Astrocyte (in vitro differentiated cells and primary cell): Measurements from ENCODE around the gene TENT4B. TPM values are rescaled to one million over a fixed set of nuclear protein-coding genes. Genes with fewer than 3 reads are reported as not detected.
"Not testable (repeated sequence)": the region's sequence is repeated elsewhere in the genome, so short reads cannot be mapped to it uniquely, and the experiment has no call there.

Source experiments
- DNase-seq: peaks from one replicate; pipeline ENCODE4 v3.0.0-alpha.2; 2010; ENCODE audit warnings: low read depth
- FAIRE-seq: peaks from 2 replicates; lab custom pipeline; 2011; peaks lifted over from hg19 to GRCh38; lab: Jason Lieb, UNC
- H2AFZ ChIP-seq: 2 replicates; pipeline ENCODE4 v1.6.0; 2012; ENCODE audit warnings: low read depth, low read length, inconsistent platforms
- H3K27ac ChIP-seq: 2 replicates; pipeline ENCODE4 v1.5.1; 2011; ENCODE audit warnings: low read depth, low read length, inconsistent platforms
- H3K27me3 ChIP-seq: 2 replicates; pipeline ENCODE4 v1.6.0; 2011; ENCODE audit warnings: low read length, inconsistent platforms; ENCODE audit not compliant: insufficient read depth
- H3K36me3 ChIP-seq: 2 replicates; pipeline ENCODE4 v1.5.1; 2011; ENCODE audit warnings: low read length, inconsistent platforms; ENCODE audit not compliant: insufficient read depth
- H3K4me1 ChIP-seq: 2 replicates; pipeline ENCODE4 v1.5.1; 2011; ENCODE audit warnings: low read length, inconsistent platforms; ENCODE audit not compliant: insufficient read depth
- H3K4me2 ChIP-seq: 2 replicates; pipeline ENCODE4 v1.6.0; 2012; ENCODE audit warnings: low read length, inconsistent platforms
- H3K4me3 ChIP-seq: 2 replicates; pipeline ENCODE4 v1.5.1; 2011; ENCODE audit warnings: low read depth, mild to moderate bottlenecking, low read length, inconsistent platforms; ENCODE audit not compliant: insufficient read depth
- H3K79me2 ChIP-seq: 2 replicates; pipeline ENCODE4 v1.6.0; 2012; ENCODE audit warnings: mild to moderate bottlenecking, low read length, inconsistent platforms; ENCODE audit not compliant: insufficient read depth
- H3K9ac ChIP-seq: 2 replicates; pipeline ENCODE4 v1.6.0; 2012; ENCODE audit warnings: mild to moderate bottlenecking, low read length, inconsistent platforms
- H3K9me3 ChIP-seq: 2 replicates; pipeline ENCODE4 v1.5.1; 2012; ENCODE audit warnings: low read depth, mild to moderate bottlenecking, low read length, inconsistent platforms; ENCODE audit not compliant: insufficient read depth
- H4K20me1 ChIP-seq: 2 replicates; pipeline ENCODE4 v1.6.0; 2012; ENCODE audit warnings: low read length, inconsistent platforms; ENCODE audit not compliant: insufficient read depth
- H3K27ac Mint-ChIP-seq: one replicate; pipeline ENCODE4 v1.8.0; 2021; ENCODE audit warnings: mild to moderate bottlenecking, mixed read lengths; ENCODE audit not compliant: unreplicated experiment
- H3K27me3 Mint-ChIP-seq: one replicate; pipeline ENCODE4 v1.8.0; 2021; ENCODE audit warnings: low read depth, mixed read lengths; ENCODE audit not compliant: unreplicated experiment
- H3K36me3 Mint-ChIP-seq: one replicate; pipeline ENCODE4 v1.8.0; 2021; ENCODE audit warnings: low read depth, mixed read lengths; ENCODE audit not compliant: unreplicated experiment
- H3K4me1 Mint-ChIP-seq: one replicate; pipeline ENCODE4 v1.8.0; 2021; ENCODE audit warnings: low read depth, mixed read lengths; ENCODE audit not compliant: unreplicated experiment
- H3K4me3 Mint-ChIP-seq: one replicate; pipeline ENCODE4 v1.8.0; 2021; ENCODE audit warnings: mild to moderate bottlenecking, moderate library complexity, mixed read lengths; ENCODE audit not compliant: unreplicated experiment
- H3K9me3 Mint-ChIP-seq: one replicate; pipeline ENCODE4 v1.8.0; 2021; ENCODE audit warnings: mild to moderate bottlenecking, mixed read lengths; ENCODE audit not compliant: unreplicated experiment
- CTCF ChIP-seq: IDR thresholded peaks from 2 replicates; pipeline ENCODE4 v1.5.1; 2011; ENCODE audit warnings: low read depth, mild to moderate bottlenecking, inconsistent platforms, low read length, moderate library complexity; ENCODE audit not compliant: insufficient read depth
- EZH2 ChIP-seq: IDR thresholded peaks from 2 replicates; pipeline ENCODE4 v1.6.1; 2012; ENCODE audit warnings: mild to moderate bottlenecking, low read length, inconsistent platforms; ENCODE audit not compliant: insufficient read depth
- total RNA-seq: library from RNA; stranded (reverse); gene quantifications from 2 replicates; pipeline ENCODE4 v1.2.1, GENCODE V29; 2021

The TENT4B gene
- total RNA-seq, 1 donor from 2014 or later = 17.0 TPM

GRCh38 chr16:50126183-50126582 lies 26.9 kb upstream of the TENT4B start:
- H3K36me3 Mint-ChIP-seq = peaks cover 3% of the 10 kb centered on the region
- no peaks in the 10 kb centered on the region for H3K79me2 ChIP-seq
- no peak overlapping the region for H3K4me3 ChIP-seq
- H3K27me3 Mint-ChIP-seq = peaks cover 10% of the 10 kb centered on the region
- H4K20me1 ChIP-seq = no peaks in the 10 kb centered on the region
- no peaks in the 10 kb centered on the region for H3K4me1 Mint-ChIP-seq
- H3K9ac ChIP-seq = no peak overlapping the region
- DNase-seq (no peak), FAIRE-seq (no peak)
- H3K36me3 ChIP-seq = no peaks in the 10 kb centered on the region
- H3K4me2 ChIP-seq = no peak overlapping the region
- H3K4me3 Mint-ChIP-seq = no peak overlapping the region
- H3K27me3 ChIP-seq = no peaks in the 10 kb centered on the region
- no peak overlapping the region for H2AFZ ChIP-seq
- H3K9me3 ChIP-seq = no peaks in the 10 kb centered on the region
- TF ChIP-seq EZH2 (no peak), CTCF (no peak)
- no peak overlapping the region for H3K27ac Mint-ChIP-seq
- peaks cover 9% of the 10 kb centered on the region for H3K9me3 Mint-ChIP-seq
- no peak overlapping the region for H3K27ac ChIP-seq
- no peaks in the 10 kb centered on the region for H3K4me1 ChIP-seq

DNA sequence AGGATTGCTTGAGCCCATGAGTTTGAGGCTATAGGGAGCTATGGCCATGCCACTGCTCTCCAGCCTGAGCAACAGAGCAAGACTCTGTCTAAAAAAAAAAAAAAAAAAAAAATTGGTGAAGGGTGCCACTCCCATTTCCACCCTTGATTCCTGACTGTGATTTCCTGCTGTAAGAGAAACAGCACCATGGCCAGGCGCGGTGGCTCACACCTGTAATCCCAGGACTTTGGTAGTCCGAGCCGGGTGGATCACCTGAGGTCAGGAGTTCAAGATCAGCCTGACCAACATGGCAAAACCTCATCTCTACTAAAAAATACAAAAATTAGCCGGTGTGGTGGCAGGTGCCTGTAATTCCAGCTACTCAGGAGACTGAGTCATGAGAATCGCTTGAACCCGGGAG lies 20.5 kb upstream of the TENT4B start:
- H2AFZ ChIP-seq, H3K9me3 Mint-ChIP-seq, H3K27me3 Mint-ChIP-seq, H3K9me3 ChIP-seq, H3K79me2 ChIP-seq, H3K27ac Mint-ChIP-seq, H3K4me2 ChIP-seq, H3K36me3 Mint-ChIP-seq, H3K4me1 ChIP-seq, H3K36me3 ChIP-seq, DNase-seq, H3K27ac ChIP-seq, H3K4me1 Mint-ChIP-seq, FAIRE-seq, H4K20me1 ChIP-seq, H3K27me3 ChIP-seq, H3K4me3 ChIP-seq, H3K4me3 Mint-ChIP-seq, H3K9ac ChIP-seq: not testable (repeated sequence)

- Histone ChIP-seq H3K4me2 (no peak overlapping the region), H2AFZ (no peak overlapping the region), H3K27me3 (no peaks in the 10 kb centered on the region), H3K27ac (no peak overlapping the region), H3K9me3 (no peaks in the 10 kb centered on the region), H3K4me1 (no peaks in the 10 kb centered on the region), H3K4me3 (no peak overlapping the region), H3K9ac (no peak overlapping the region), H3K79me2 (no peaks in the 10 kb centered on the region), H4K20me1 (no peaks in the 10 kb centered on the region), H3K36me3 (no peaks in the 10 kb centered on the region)
- H3K9me3 Mint-ChIP-seq = peaks cover 3% of the 10 kb centered on the region
- no peaks in the 10 kb centered on the region for H3K36me3 Mint-ChIP-seq
- FAIRE-seq = no peak
- no peaks in the 10 kb centered on the region for H3K4me1 Mint-ChIP-seq
- H3K27me3 Mint-ChIP-seq = peaks cover 3% of the 10 kb centered on the region
- H3K4me3 Mint-ChIP-seq = no peak overlapping the region
- DNase-seq = no peak
- H3K27ac Mint-ChIP-seq = no peak overlapping the region
- TF ChIP-seq EZH2 (no peak), CTCF (no peak)
Observed at GRCh38 chr16:50133214-50133613, 19.9 kb upstream of the TENT4B start.
